ENCODE data around the gene VSTM2B. TPM values are rescaled to one million over a fixed set of nuclear protein-coding genes. Genes with fewer than 3 reads are reported as not detected.

The VSTM2B gene
- total and polyA plus RNA-seq, 7 donors = 0.41 TPM; not detected in 6

DNA sequence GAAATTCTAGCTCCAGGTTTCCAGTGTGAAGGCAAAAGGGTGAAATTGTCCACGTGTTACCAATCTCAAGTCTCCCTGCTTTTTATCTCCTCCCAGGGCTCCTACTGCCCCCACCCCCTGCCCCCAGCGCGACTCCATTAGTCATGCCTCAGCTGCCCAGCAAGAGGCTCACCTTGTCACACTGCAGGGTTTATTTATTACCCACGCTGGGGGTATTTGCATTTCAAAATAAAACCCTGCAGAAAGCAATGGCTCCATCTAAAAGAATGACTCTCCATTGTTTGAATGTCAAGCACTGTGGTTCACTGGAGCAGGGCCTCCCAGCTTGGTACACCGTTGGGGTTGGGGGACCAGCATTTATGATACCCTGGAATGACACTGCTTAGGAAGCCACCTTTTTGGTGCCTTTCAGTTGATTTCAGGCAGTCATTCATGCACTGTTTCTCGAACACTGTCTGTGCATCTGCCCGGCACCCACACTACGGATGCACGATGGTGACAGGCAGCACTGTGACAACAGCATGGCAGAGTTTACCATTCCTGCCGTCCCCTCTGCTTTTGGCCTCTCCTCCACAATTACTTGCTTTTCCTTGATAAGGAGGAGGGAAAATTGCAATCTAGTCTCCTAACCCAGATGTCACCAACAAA, 70.4 kb downstream of the VSTM2B start:
- Histone ChIP-seq H3K4me1 (no peaks in the 10 kb centered on the region), H3K27me3 (peaks cover 3 to 46% (median 8%) of the 10 kb centered on the region in 3 donors), H3K4me3 (no peak overlapping the region), H3K27ac (no peak overlapping the region), H3K36me3 (no peaks in the 10 kb centered on the region), H3K9me3 (no peaks in the 10 kb centered on the region)
- TF ChIP-seq EP300 (IDR thresholded peaks at IDR 0.05) (no peak), POLR2A (IDR thresholded peaks at IDR 0.05) (no peak), POLR2AphosphoS5 (IDR thresholded peaks at IDR 0.05) (no peak)
- TF ChIP-seq, protein P1, sequence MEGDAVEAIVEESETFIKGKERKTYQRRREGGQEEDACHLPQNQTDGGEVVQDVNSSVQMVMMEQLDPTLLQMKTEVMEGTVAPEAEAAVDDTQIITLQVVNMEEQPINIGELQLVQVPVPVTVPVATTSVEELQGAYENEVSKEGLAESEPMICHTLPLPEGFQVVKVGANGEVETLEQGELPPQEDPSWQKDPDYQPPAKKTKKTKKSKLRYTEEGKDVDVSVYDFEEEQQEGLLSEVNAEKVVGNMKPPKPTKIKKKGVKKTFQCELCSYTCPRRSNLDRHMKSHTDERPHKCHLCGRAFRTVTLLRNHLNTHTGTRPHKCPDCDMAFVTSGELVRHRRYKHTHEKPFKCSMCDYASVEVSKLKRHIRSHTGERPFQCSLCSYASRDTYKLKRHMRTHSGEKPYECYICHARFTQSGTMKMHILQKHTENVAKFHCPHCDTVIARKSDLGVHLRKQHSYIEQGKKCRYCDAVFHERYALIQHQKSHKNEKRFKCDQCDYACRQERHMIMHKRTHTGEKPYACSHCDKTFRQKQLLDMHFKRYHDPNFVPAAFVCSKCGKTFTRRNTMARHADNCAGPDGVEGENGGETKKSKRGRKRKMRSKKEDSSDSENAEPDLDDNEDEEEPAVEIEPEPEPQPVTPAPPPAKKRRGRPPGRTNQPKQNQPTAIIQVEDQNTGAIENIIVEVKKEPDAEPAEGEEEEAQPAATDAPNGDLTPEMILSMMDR (IDR thresholded peaks at IDR 0.05) = no peak
- no peak for DNase-seq
- WGBS, 2 donors = 41 to 54% methylated on average over 10 of the region's 10 CpGs
- intact Hi-C loops (cut with DNase I) = no loop called here

DNA sequence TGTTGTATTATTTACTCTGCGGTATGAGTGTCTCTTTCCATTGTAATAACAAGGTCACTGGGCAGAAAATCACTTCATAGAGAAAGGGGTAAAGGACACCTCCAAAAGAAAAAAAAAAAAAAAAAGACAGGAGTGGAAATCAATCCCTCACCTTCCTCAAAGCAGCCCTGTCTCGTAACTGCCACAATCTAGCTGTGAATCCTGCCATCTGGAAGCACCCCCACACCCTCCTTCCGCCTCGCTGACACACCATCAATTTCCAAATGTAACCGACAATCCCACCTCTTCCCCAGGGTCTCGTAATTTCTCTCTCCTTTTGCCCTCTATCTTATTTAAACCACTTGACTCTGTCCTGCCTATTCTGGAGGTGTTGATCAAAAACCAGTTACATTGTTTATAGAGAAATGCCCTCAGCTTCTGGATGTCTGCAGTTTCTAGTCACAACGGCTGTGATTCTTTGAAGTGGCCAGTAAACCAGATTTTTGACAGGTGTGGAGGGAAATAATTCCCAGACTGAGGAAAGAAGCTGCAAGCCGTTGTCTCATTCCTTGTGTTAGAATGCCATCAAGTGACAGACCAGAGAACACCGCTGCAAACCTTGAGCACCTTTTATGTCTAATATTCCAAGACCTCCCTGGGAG, 71.2 kb downstream of the VSTM2B start:
- TF ChIP-seq POLR2A (IDR thresholded peaks at IDR 0.05) (no peak), EP300 (IDR thresholded peaks at IDR 0.05) (no peak), POLR2AphosphoS5 (IDR thresholded peaks at IDR 0.05) (no peak)
- TF ChIP-seq, protein P1 (IDR thresholded peaks at IDR 0.05) = no peak
- H3K36me3 ChIP-seq = no peaks in the 10 kb centered on the region
- intact Hi-C loops (cut with DNase I) = no loop called here
- H3K27me3 ChIP-seq = peaks cover 3 to 44% (median 8%) of the 10 kb centered on the region in 3 donors
- H3K27ac ChIP-seq = no peak overlapping the region
- no peak overlapping the region for H3K4me3 ChIP-seq
- H3K9me3 ChIP-seq = no peaks in the 10 kb centered on the region
- DNase-seq = no peak
- 27 to 36% methylated on average over 9 of the region's 9 CpGs for WGBS, 2 donors
- H3K4me1 ChIP-seq = no peaks in the 10 kb centered on the region

DNA sequence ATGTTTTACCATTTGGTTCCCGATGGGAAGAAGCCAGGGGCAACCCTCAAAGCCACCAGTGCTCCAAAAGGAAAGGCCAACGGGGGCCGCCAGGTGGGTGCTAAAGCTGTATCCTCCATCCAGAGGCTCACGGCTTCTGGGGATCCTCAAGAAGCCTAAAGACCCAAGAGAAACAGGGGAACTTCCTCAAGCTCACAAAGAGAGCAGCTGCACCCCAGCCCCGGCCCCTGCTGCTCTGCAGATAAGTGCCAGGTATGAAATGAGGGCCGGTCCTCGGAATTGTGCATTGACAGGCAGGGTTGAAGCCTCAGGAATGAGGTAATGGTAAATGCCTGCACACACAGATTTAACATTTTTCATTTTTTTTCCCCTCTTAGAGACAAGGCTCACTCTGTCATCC, 72.2 kb downstream of the VSTM2B start:
- 62 to 68% methylated on average over 7 of the region's 7 CpGs for WGBS, 2 donors
- Histone ChIP-seq H3K9me3 (no peaks in the 10 kb centered on the region), H3K36me3 (no peaks in the 10 kb centered on the region), H3K4me3 (no peak overlapping the region), H3K27me3 (peaks cover 3 to 42% (median 8%) of the 10 kb centered on the region in 3 donors), H3K4me1 (no peaks in the 10 kb centered on the region), H3K27ac (no peak overlapping the region)
- intact Hi-C loops (cut with DNase I) = no loop called here
- no peak for DNase-seq
- TF ChIP-seq EP300 (IDR thresholded peaks at IDR 0.05) = no peak

DNA sequence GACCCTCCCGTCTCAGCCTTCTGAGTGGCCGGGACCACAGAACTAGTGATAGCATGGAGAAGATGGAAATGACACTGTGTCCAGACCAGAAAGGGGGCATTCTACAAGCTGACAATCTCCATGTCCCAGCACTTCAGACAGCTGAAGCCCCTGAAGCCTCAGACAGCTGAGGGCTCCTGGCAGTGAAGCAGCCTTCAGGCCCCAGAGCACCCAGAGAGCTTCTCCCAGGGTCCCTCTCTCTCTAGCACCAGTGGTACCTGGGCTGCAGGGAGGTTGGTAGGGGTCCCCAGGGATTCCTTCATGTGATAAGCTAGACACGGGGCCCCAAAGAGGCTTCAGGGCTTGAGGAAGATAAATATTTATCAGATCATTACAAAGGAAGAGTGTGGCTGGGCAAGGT, 72.7 kb downstream of the VSTM2B start:
- Histone ChIP-seq H3K9me3 (no peaks in the 10 kb centered on the region), H3K4me1 (no peaks in the 10 kb centered on the region), H3K27ac (no peak overlapping the region), H3K36me3 (no peaks in the 10 kb centered on the region), H3K4me3 (no peak overlapping the region), H3K27me3 (peaks cover 3 to 42% (median 8%) of the 10 kb centered on the region in 3 donors)
- no peak for DNase-seq
- TF ChIP-seq, protein P1 (IDR thresholded peaks at IDR 0.05) = no peak
- no peak for TF ChIP-seq POLR2AphosphoS5 (IDR thresholded peaks at IDR 0.05)
- TF ChIP-seq POLR2A (IDR thresholded peaks at IDR 0.05) = no peak
- TF ChIP-seq EP300 (IDR thresholded peaks at IDR 0.05) = no peak
- 64 to 72% methylated on average over 3 of the region's 3 CpGs for WGBS, 2 donors
- intact Hi-C loops (cut with DNase I) = no loop called here

DNA sequence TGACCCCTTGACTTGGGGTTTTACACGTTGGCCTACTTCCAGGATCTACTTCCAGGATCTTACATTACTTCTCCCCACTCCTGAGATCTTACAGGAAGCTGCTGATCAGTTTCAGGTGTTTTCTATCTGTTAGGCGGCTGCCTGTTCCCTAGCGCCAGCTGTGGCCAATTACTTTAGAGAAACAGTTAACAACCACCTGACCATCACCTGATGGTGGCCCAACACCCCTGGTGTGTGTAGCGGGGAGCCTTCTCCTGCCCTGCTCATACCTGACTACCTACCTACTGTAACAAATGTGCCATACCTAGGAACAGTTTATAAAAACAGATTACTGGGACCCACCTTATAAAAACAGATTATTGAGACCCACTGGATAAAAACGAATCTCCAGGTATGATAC, 77.5 kb downstream of the VSTM2B start:
- 57 to 71% methylated on average over 5 of the region's 5 CpGs for WGBS, 2 donors
- no peak for TF ChIP-seq POLR2AphosphoS5 (IDR thresholded peaks at IDR 0.05)
- no peak for TF ChIP-seq EP300 (IDR thresholded peaks at IDR 0.05)
- TF ChIP-seq POLR2A (IDR thresholded peaks at IDR 0.05) = no peak
- TF ChIP-seq, protein P1 (IDR thresholded peaks at IDR 0.05) = no peak
- H3K4me3 ChIP-seq = no peak overlapping the region
- H3K27ac ChIP-seq = no peak overlapping the region
- H3K36me3 ChIP-seq = no peaks in the 10 kb centered on the region
- peak; percentile 25 for DNase-seq
- H3K27me3 ChIP-seq = no peaks in the 10 kb centered on the region
- H3K9me3 ChIP-seq = no peaks in the 10 kb centered on the region
- intact Hi-C loops (cut with DNase I) = loop anchor here (10.0 kb wide), 2 partner anchors 211 to 241 kb away; partner anchors contain the start of gene CCNE1
- peaks cover 0 to 19% (median 15%) of the 10 kb centered on the region in 4 donors for H3K4me1 ChIP-seq
